HT-29 (cell line): ENCODE data around the gene COPE. TPM values are rescaled to one million over a fixed set of nuclear protein-coding genes. Genes with fewer than 3 reads are reported as not detected.

Source experiments
- DNase-seq: peaks from one replicate; pipeline ENCODE4 v3.0.0-alpha.2; 2015; ENCODE audit warnings: low spot score
- total RNA-seq: library from RNA; depleted of rRNA; stranded (reverse); fragments of >200 nt; shearing (Covaris generic); gene quantifications from 2 replicates; pipeline ENCODE4 v1.2.3, GENCODE V29; 2014

Gene COPE
- total RNA-seq, 1 experiment from 2014 or later, result 290 TPM

- no peak for DNase-seq
These were observed 24.0 kb downstream of the COPE start for GRCh38 chr19:18895038-18895823.

- no peak for DNase-seq
These were observed 24.7 kb downstream of the COPE start for GRCh38 chr19:18894254-18895037.

- DNase-seq, result no peak
These were observed 25.5 kb downstream of the COPE start for GRCh38 chr19:18893587-18894253.

- no peak for DNase-seq
These were observed 29.0 kb downstream of the COPE start for GRCh38 chr19:18889949-18890745.

- no peak for DNase-seq
These were observed 32.2 kb downstream of the COPE start for GRCh38 chr19:18886972-18887371.

GRCh38 chr19:18883526-18884304 lies 35.5 kb downstream of the COPE start:
- no peak for DNase-seq

- no peak for DNase-seq
These were observed 37.7 kb downstream of the COPE start for GRCh38 chr19:18881491-18881890.

GRCh38 chr19:18879579-18880373 lies 39.4 kb downstream of the COPE start:
- DNase-seq, result peak; percentile 78

GRCh38 chr19:18878858-18879578 lies 40.2 kb downstream of the COPE start:
- DNase-seq, result peak; percentile 5

- DNase-seq, result no peak
These were observed 41.0 kb downstream of the COPE start for GRCh38 chr19:18878058-18878797.

- DNase-seq, result no peak
These were observed 42.3 kb downstream of the COPE start for GRCh38 chr19:18876865-18877264.

- DNase-seq, result no peak
These were observed 43.5 kb downstream of the COPE start for GRCh38 chr19:18875726-18876125.

GRCh38 chr19:18871543-18871942 lies 47.6 kb downstream of the COPE start:
- DNase-seq, result no peak

- DNase-seq, result no peak
These were observed 48.5 kb downstream of the COPE start for GRCh38 chr19:18870531-18871172.

GRCh38 chr19:18869781-18870530 lies 49.2 kb downstream of the COPE start:
- no peak for DNase-seq

- no peak for DNase-seq
These were observed 50.1 kb downstream of the COPE start for GRCh38 chr19:18869023-18869618.
